ENCODE data around the gene RAP2A.
A peak's percentile ranks its signal among the peaks of the same experiment; 100 is the strongest.

Gene RAP2A

GRCh38 chr13:97423300-97424045 lies 10.5 kb upstream of the RAP2A start:
- no peak for DNase-seq

- no peak for DNase-seq
Measured at GRCh38 chr13:97425590-97425989, 8.4 kb upstream of the RAP2A start.

- no peak for DNase-seq
Measured at GRCh38 chr13:97426695-97427094, 7.3 kb upstream of the RAP2A start.

GRCh38 chr13:97429681-97430081 lies 4.3 kb upstream of the RAP2A start:
- DNase-seq, result no peak

- peak; percentile 17 for DNase-seq
Measured at GRCh38 chr13:97430296-97430695, 3.7 kb upstream of the RAP2A start.

GRCh38 chr13:97431171-97431764 lies 2.7 kb upstream of the RAP2A start:
- DNase-seq, result no peak

GRCh38 chr13:97432232-97432916 lies 1.6 kb upstream of the RAP2A start:
- DNase-seq, result no peak

- peak; percentile 100 for DNase-seq
Measured at GRCh38 chr13:97432917-97433726, 847 bp upstream of the RAP2A start.

GRCh38 chr13:97434397-97435201 lies 630 bp downstream of the RAP2A start:
- DNase-seq, result peak; percentile 26

GRCh38 chr13:97435323-97435722 lies 1.4 kb downstream of the RAP2A start:
- no peak for DNase-seq

- DNase-seq, result no peak
Measured at GRCh38 chr13:97435794-97436193, 1.8 kb downstream of the RAP2A start.

GRCh38 chr13:97436845-97437244 lies 2.9 kb downstream of the RAP2A start:
- no peak for DNase-seq

- no peak for DNase-seq
Measured at GRCh38 chr13:97437729-97438128, 3.8 kb downstream of the RAP2A start.

GRCh38 chr13:97438856-97439595 lies 5.1 kb downstream of the RAP2A start:
- DNase-seq, result no peak

GRCh38 chr13:97440598-97441170 lies 6.7 kb downstream of the RAP2A start:
- no peak for DNase-seq

GRCh38 chr13:97441368-97441767 lies 7.4 kb downstream of the RAP2A start:
- DNase-seq, result no peak

GRCh38 chr13:97445522-97446187 lies 11.7 kb downstream of the RAP2A start:
- DNase-seq, result no peak

- no peak for DNase-seq
Measured at GRCh38 chr13:97446448-97446847, 12.5 kb downstream of the RAP2A start.

- no peak for DNase-seq
Measured at GRCh38 chr13:97448503-97449251, 14.7 kb downstream of the RAP2A start.

- DNase-seq, result no peak
Measured at GRCh38 chr13:97454699-97455098, 20.7 kb downstream of the RAP2A start.

Data from DMS79 (cell line).